GM13977 (cell line): Measurements from ENCODE around the gene WBP11.
A peak's percentile ranks its signal among the peaks of the same experiment; 100 is the strongest.

Experiments
- DNase-seq: peaks from one replicate; pipeline ENCODE4 v3.0.0; 2012; ENCODE audit warnings: low spot score
- CTCF ChIP-seq: IDR thresholded peaks from 2 replicates; pipeline ENCODE4 v1.5.1; 2012; ENCODE audit warnings: mild to moderate bottlenecking, control low read depth; ENCODE audit not compliant: insufficient read depth; ENCODE audit errors: extremely low read depth, missing control alignments
- in situ Hi-C: fragments of 300-500 bp; cut with MboI; formaldehyde crosslinking; loops from one replicate; pipeline ENCODE4 v1.12.0; 2022; ENCODE audit warnings: low sequenced_read_pairs, low pct_unique_long_range_greater_than_20kb, mixed read lengths, inconsistent platforms; ENCODE audit not compliant: unreplicated experiment

The WBP11 gene

GRCh38 chr12:14776236-14776961 lies 26.9 kb downstream of the WBP11 start:
- TF ChIP-seq CTCF: peak; percentile 35
- DNase-seq: no peak
- in situ Hi-C loops: no loop called here

DNA sequence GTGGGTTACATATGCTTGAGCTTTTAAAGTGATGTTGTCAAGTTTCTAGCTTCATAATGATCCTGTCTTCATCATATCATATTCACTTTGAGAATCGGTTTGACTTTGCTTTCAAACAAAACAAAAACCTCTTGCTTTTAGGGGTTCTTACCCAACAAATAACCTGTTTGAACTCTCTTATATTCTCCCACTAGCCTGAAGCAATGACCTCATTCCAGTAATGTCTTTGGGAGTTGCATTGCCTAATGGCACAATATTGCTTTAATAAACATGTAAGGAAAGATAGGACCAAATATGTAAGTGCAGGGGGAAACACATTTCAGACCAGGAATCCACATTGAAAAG lies 27.7 kb downstream of the WBP11 start:
- in situ Hi-C loops: no loop called here
- TF ChIP-seq CTCF: no peak

DNA sequence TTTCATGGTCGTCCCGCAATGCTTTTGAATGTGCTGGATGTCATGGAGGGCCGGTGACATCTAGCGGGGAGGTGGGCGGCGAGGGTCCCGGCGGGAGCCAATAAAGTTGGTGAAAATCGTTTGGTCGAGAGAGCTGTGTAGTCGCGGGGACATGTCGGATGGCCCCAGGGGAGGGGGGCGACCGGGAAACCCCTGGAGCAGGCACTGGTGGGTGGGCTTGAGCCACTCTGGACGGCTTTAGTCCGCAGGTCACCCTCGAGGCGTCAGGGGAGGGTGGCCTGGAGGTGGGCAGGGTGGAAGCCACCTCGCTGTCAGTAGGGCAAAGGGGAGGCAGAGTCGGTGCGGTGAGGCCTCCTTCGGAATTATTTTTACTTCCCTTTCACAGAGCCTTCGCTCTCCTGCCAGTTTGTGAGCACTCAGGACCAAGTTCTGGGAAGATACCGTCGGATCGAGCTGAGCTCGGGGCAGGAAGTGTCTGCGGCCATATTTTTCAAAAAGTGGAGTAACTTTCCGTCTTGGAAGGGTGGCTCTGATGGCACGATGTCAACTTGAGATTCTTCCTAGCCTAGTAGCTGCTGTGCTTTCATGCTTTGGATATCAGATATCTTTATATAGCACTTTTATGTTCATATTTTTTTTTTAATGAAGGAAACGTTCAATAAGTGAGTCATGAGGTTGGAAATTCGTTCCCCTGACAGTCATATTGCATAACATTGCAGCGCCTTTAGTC lies 28.2 kb downstream of the WBP11 start:
- peak; percentile 26 for DNase-seq
- peak; percentile 10 for TF ChIP-seq CTCF
- in situ Hi-C loops: no loop called here

More for the DNA sequence above, 27.7 kb downstream of the WBP11 start:
- no peak for DNase-seq

- TF ChIP-seq CTCF: no peak
- peak; percentile 89 for DNase-seq
- in situ Hi-C loops: no loop called here
Observed at GRCh38 chr12:14774074-14774905, 29.0 kb downstream of the WBP11 start.

- no peak for DNase-seq
- in situ Hi-C loops: no loop called here
- TF ChIP-seq CTCF: no peak
Observed at GRCh38 chr12:14773685-14774073, 29.6 kb downstream of the WBP11 start.

- no peak for TF ChIP-seq CTCF
- no peak for DNase-seq
- in situ Hi-C loops: no loop called here
Observed at GRCh38 chr12:14772946-14773345, 30.3 kb downstream of the WBP11 start.
